ENCODE data around the gene LAMTOR2.
"Not testable (repeated sequence)": the region's sequence is repeated elsewhere in the genome, so short reads cannot be mapped to it uniquely, and the experiment has no call there.

The LAMTOR2 gene

GRCh38 chr1:156052862-156053767 is 1.5 kb upstream of the LAMTOR2 start:
- DNase-seq = peak; percentile 74

- peak; percentile 84 for DNase-seq
Observed at GRCh38 chr1:156053768-156054499, 648 bp upstream of the LAMTOR2 start, which contains the start of gene UBQLN4. Gene UBQLN4, minus strand, starts transcription at chr1:156053798. Its CDS starts 97 bp downstream, at chr1:156053701.

DNA sequence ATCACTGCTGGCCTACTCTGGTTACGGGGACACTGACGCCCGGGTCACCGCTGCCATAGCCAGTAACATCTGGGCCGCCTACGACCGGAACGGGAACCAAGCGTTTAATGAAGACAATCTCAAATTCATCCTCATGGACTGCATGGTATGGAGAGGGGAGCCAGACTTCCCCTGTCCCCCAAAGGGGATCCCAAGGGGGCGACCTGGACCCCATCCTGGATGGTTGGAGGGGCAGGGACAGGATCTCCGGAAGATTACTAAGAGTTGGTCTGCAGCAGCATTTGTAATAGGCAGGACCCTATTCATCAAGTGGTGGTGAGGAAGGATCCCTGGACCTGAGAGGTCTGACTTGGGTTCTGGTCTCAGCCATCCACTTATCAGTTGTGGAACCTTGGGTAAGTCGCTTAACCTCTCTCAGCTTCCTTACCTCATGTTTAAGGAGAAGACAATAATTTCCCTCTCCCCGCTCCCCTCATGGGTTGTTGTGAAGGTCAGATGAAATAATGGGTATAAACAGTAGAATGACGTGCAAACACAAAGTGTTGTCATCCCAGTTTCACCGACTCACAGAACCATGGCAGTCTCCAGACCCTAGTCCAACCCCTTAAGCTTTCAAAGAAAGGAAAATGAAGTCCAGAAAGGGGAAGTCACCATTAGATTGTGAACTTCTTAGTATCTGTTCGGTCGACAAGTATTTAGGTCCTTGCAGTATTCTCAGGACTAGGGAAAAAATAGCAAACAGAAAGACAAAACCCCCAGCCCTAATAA is 883 bp downstream of the LAMTOR2 start:
- no peak for DNase-seq

GRCh38 chr1:156056326-156056849 is 1.8 kb downstream of the LAMTOR2 start:
- DNase-seq = no peak

DNA sequence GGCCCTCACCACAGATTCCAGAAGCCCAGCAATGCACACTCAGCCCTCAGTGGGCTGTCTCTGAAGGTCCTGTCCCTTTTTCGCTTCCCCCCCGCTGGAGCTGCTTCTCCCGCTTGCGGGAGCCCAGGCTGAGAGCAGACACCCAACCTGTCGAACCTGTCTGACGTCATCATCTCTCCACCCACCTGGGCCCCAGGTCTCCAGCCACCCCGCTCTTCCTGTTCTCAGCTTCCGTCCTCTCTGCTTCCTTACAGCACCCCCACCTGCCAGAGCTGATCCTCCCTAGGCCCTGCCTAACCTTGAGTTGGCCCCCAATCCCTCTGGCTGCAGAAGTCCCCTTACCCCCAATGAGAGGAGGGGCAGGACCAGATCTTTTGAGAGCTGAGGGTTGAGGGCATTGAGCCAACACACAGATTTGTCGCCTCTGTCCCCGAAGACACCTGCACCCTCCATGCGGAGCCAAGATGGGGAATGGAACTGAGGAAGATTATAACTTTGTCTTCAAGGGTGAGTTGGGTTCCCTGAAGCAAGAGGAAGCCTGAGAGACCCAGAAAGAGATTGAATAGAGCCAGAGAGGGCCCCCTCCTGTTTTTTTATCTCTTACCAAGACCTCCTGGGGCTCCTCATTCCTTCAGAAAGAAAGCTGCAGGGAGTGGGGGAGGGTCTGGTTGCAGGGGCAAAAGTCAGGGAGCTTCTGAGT is 6.5 kb downstream of the LAMTOR2 start, which contains the start of gene RAB25:
TSS of gene RAB25 (plus strand) at position 224 of the 700 bp plus-strand sequence. CDS start at position 465, 241 bp downstream.
- DNase-seq = no peak

DNA sequence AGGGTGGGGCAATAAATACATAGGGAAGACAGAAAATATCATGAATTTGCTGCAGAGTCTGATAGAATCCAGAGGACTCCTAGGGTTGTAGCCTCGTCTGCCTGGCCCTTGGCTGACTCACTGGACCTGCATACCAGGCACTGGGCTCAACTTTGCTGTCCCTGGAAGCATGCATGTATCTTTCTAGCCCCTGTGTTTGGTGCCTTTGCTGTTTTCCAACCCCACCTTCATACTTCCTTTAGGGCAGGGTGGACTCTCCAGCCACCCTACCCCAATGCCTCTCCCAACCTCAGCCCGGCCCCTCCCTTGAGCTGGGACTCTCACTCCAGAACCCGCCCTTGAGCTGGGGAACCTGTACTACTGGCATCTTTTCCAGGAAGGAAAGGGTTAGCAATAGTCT is 7.6 kb downstream of the LAMTOR2 start:
- DNase-seq = no peak

- no peak for DNase-seq
Observed at GRCh38 chr1:156063997-156064285, 9.4 kb downstream of the LAMTOR2 start.

- DNase-seq = no peak
Observed at GRCh38 chr1:156064615-156065014, 10.0 kb downstream of the LAMTOR2 start.

DNA sequence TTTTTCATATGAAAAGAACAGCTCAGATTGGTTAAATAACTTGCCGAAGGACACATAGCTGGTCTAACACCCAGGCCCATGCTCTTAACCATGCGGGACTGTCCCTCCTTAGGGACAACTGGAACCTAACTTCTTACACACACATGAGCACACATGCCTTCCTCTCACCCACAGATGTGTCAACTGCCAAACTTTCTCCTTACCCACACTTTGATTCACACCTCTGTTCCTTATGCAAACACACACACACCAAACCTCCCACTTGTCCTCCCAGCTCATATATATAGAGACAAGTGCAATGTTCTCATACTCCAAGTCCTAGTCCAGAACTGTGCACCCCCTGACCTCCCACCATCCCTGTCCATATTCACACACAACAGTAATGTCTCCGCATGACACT is 10.6 kb downstream of the LAMTOR2 start:
- no peak for DNase-seq

GRCh38 chr1:156065871-156066270 is 11.3 kb downstream of the LAMTOR2 start:
- DNase-seq = no peak

DNA sequence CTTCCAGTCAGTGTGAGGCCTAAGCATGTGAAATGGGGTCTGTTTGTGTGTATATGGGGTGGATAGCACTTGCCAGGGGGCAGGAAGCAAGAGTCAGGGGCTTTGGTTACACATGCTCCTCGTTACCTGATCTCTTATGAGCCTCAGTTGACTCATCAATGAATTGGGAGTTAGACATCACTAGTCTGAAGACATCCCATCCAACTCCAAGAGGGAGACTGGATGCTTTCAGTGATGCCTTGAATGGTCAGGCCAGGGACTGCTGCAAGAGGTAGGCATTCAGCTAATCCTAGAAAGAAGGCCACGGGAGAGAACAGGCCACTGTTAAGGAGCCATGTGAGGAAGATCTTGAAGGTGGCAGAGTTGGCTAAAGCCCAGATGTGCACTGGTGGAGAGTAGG is 12.7 kb downstream of the LAMTOR2 start:
- no peak for DNase-seq

GRCh38 chr1:156069490-156070455 is 15.2 kb downstream of the LAMTOR2 start:
- no peak for DNase-seq

GRCh38 chr1:156070548-156070947 is 16.0 kb downstream of the LAMTOR2 start:
- no peak for DNase-seq

- not testable (repeated sequence) for DNase-seq
Observed at GRCh38 chr1:156071332-156071816, 16.8 kb downstream of the LAMTOR2 start.

DNA sequence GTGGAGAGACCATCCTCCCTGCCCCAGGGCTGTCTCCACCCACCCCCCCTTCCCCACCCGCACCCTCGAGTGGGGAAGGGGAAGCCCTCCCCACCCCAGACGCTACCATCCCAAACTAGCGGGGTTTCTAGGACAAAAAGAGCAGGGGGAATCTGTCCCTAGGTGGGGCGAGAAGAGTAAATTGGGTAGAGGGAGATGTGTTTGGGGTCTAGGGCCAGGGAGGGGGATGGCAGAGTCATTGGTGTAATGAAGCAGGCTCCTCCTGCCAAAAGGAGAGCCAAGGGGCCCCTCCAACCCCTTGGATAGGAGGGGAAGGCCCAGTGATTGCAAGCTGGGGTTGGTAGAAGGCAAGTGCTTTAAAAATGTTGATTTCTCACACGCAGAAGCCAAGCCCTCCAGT is 17.7 kb downstream of the LAMTOR2 start:
- DNase-seq = no peak

GRCh38 chr1:156073110-156073687 is 18.6 kb downstream of the LAMTOR2 start:
- no peak for DNase-seq

GRCh38 chr1:156073740-156074139 is 19.2 kb downstream of the LAMTOR2 start:
- no peak for DNase-seq

DNA sequence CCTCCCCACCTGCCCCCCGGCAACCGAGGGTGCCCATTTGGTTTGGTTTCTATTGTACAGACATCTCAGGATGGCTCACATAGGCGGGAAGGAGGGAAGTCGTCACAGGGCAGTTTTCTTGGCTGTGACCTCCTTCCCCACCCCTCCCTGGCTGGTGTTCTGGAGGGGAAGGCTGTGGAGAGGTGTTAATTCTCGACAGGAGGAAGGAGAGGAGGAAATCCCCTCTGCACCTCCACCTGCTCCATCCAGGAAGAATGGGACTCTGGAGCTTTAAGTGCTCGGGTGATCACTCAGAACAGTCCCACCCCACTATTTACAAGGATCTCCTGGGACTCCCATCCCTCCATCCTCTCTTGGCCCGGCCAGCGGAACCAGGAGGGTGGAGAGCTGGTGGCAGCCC is 20.1 kb downstream of the LAMTOR2 start:
- DNase-seq = no peak

- no peak for DNase-seq
Observed at GRCh38 chr1:156075162-156075561, 20.6 kb downstream of the LAMTOR2 start.

GRCh38 chr1:156075775-156076204 is 21.2 kb downstream of the LAMTOR2 start:
- no peak for DNase-seq
